ENCODE data around the gene CNTNAP4. TPM values are rescaled to one million over a fixed set of nuclear protein-coding genes. Genes with fewer than 3 reads are reported as not detected.

CNTNAP4 gene
- total and polyA plus RNA-seq, 10 donors = 0.23 TPM; not detected in 9

GRCh38 chr16:76502063-76502462 is 224.9 kb downstream of the CNTNAP4 start:
- TF ChIP-seq CTCF (IDR thresholded peaks at IDR 0.05 in 8 of 11, conservative IDR thresholded peaks at IDR 0.05 in 3 of 11) = no peak
- no peak for TF ChIP-seq POLR2A (IDR thresholded peaks at IDR 0.05)
- no peak for TF ChIP-seq POLR2AphosphoS5 (IDR thresholded peaks at IDR 0.05)
- WGBS, 5 donors = 89 to 92% (median 91%) methylated on average over 8 of the region's 8 CpGs
- DNase-seq = no peak

GRCh38 chr16:76502555-76502954 is 225.4 kb downstream of the CNTNAP4 start:
- WGBS, 5 donors = 74 to 81% (median 75%) methylated on average over 3 of the region's 3 CpGs
- no peak overlapping the region for H3K4me3 ChIP-seq
- no peaks in the 10 kb centered on the region for H3K27me3 ChIP-seq (replicated peaks in 1 of 7)
- no peaks in the 10 kb centered on the region for H3K36me3 ChIP-seq
- intact Hi-C loops (cut with DNase I; ENCODE audit: low total_unique reads) = no loop called here
- no peak for DNase-seq
- TF ChIP-seq CTCF (IDR thresholded peaks at IDR 0.05 in 8 of 11, conservative IDR thresholded peaks at IDR 0.05 in 3 of 11) = no peak
- no peak for TF ChIP-seq POLR2AphosphoS5 (IDR thresholded peaks at IDR 0.05)
- no peak for TF ChIP-seq POLR2A (IDR thresholded peaks at IDR 0.05)
- no peak overlapping the region for H3K27ac ChIP-seq
- no peaks in the 10 kb centered on the region for H3K4me1 ChIP-seq
- H3K9me3 ChIP-seq = peaks cover 0 to 14% (median 0%) of the 10 kb centered on the region in 8 donors

More at GRCh38 chr16:76502063-76502462, 224.9 kb downstream of the CNTNAP4 start:
- Histone ChIP-seq H3K27ac (no peak overlapping the region), H3K36me3 (no peaks in the 10 kb centered on the region), H3K4me1 (no peaks in the 10 kb centered on the region), H3K4me3 (no peak overlapping the region), H3K27me3 (replicated peaks in 1 of 7) (no peaks in the 10 kb centered on the region), H3K9me3 (peaks cover 0 to 14% (median 0%) of the 10 kb centered on the region in 8 donors)
- intact Hi-C loops (cut with DNase I; ENCODE audit: low total_unique reads) = no loop called here

- no peak overlapping the region for H3K4me3 ChIP-seq
- no peaks in the 10 kb centered on the region for H3K4me1 ChIP-seq
- no peak overlapping the region for H3K27ac ChIP-seq
- H3K9me3 ChIP-seq = peaks cover 0 to 14% (median 0%) of the 10 kb centered on the region in 8 donors
- TF ChIP-seq POLR2A (IDR thresholded peaks at IDR 0.05) (no peak), CTCF (IDR thresholded peaks at IDR 0.05 in 8 of 11, conservative IDR thresholded peaks at IDR 0.05 in 3 of 11) (no peak), POLR2AphosphoS5 (IDR thresholded peaks at IDR 0.05) (no peak)
- no peaks in the 10 kb centered on the region for H3K36me3 ChIP-seq
- intact Hi-C loops (cut with DNase I; ENCODE audit: low total_unique reads) = no loop called here
- DNase-seq = no peak
- no peaks in the 10 kb centered on the region for H3K27me3 ChIP-seq (replicated peaks in 1 of 7)
Measured at GRCh38 chr16:76503091-76503490, 225.9 kb downstream of the CNTNAP4 start.

GRCh38 chr16:76511203-76511602 is 234.0 kb downstream of the CNTNAP4 start:
- no peak for TF ChIP-seq POLR2AphosphoS5 (IDR thresholded peaks at IDR 0.05)
- no peak for TF ChIP-seq POLR2A (IDR thresholded peaks at IDR 0.05)
- no peak for TF ChIP-seq CTCF (IDR thresholded peaks at IDR 0.05 in 8 of 11, conservative IDR thresholded peaks at IDR 0.05 in 3 of 11)
- no peak overlapping the region for H3K4me3 ChIP-seq
- no peak for DNase-seq
- peaks cover 0 to 2% (median 0%) of the 10 kb centered on the region in 8 donors for H3K9me3 ChIP-seq
- H3K4me1 ChIP-seq = no peaks in the 10 kb centered on the region
- WGBS, 5 donors = 70 to 82% (median 76%) methylated on average over 3 of the region's 3 CpGs
- no peaks in the 10 kb centered on the region for H3K36me3 ChIP-seq
- no peak overlapping the region for H3K27ac ChIP-seq
- intact Hi-C loops (cut with DNase I; ENCODE audit: low total_unique reads) = no loop called here
- no peaks in the 10 kb centered on the region for H3K27me3 ChIP-seq (replicated peaks in 1 of 7)

Measured in spleen (tissue), 11 donors.